Upper lobe of right lung (tissue), 1 donor: ENCODE data around the gene CD69. TPM values are rescaled to one million over a fixed set of nuclear protein-coding genes. Genes with fewer than 3 reads are reported as not detected.
"Not testable (repeated sequence)": the region's sequence is repeated elsewhere in the genome, so short reads cannot be mapped to it uniquely, and the experiment has no call there.

Experiments
- ATAC-seq: fragments of 200-7000 bp; cut with Tn5 transposase; one replicate; pipeline ENCODE4 v1.9.1; 2020; ENCODE audit warnings: mild to moderate bottlenecking, moderate library complexity
- DNase-seq: peaks from one replicate; pipeline ENCODE4 v3.0.0-alpha.2; 2020
- H3K27ac ChIP-seq: fragments of 200-600 bp; one replicate; pipeline ENCODE4 v1.8.0; 2022
- H3K27me3 ChIP-seq: fragments of 200-600 bp; one replicate; pipeline ENCODE4 v1.8.0; 2022; ENCODE audit warnings: mild to moderate bottlenecking
- H3K36me3 ChIP-seq: fragments of 200-600 bp; one replicate; pipeline ENCODE4 v1.8.0; 2022
- H3K4me1 ChIP-seq: fragments of 200-600 bp; one replicate; pipeline ENCODE4 v1.8.0; 2022
- H3K4me3 ChIP-seq: fragments of 200-600 bp; one replicate; pipeline ENCODE4 v1.8.0; 2022; ENCODE audit warnings: mild to moderate bottlenecking
- H3K9me3 ChIP-seq: fragments of 200-600 bp; one replicate; pipeline ENCODE4 v1.8.0; 2022
- CTCF ChIP-seq: fragments of 200-600 bp; IDR thresholded peaks from one replicate; pipeline ENCODE4 v1.8.0; 2022; ENCODE audit warnings: antibody characterized with exemption
- intact Hi-C: fragments of 100-400 bp; cut with DNase I; formaldehyde crosslinking; loops from one replicate; pipeline ENCODE4 v1.11.0; 2022
- total RNA-seq: library from RNA; stranded (reverse); fragmentation: NEBNext Ultra II Directional; extraction: Animal tissue kit (Norgen Biotek cat#: 25700); gene quantifications from one replicate; pipeline ENCODE4 v1.2.1, GENCODE V29; 2021
- donor health status: DM: no; HTN: yes; CAD: no; lungs with severe emphysema.

The CD69 gene
- total RNA-seq, 1 donor from 2014 or later = 14.5 TPM

- H3K27me3 ChIP-seq = no peaks in the 10 kb centered on the region
- no peak overlapping the region for H3K4me3 ChIP-seq
- no peak for DNase-seq
- no peaks in the 10 kb centered on the region for H3K9me3 ChIP-seq
- H3K36me3 ChIP-seq = no peaks in the 10 kb centered on the region
- TF ChIP-seq CTCF = no peak
- intact Hi-C loops = no loop called here
- H3K4me1 ChIP-seq = peaks cover 10% of the 10 kb centered on the region
- peak; percentile 52 for ATAC-seq
- no peak overlapping the region for H3K27ac ChIP-seq
Measured at GRCh38 chr12:9742661-9743060, 18.0 kb downstream of the CD69 start.

GRCh38 chr12:9741726-9742125 is 19.0 kb downstream of the CD69 start:
- DNase-seq = no peak
- ATAC-seq = peak; percentile 39
- intact Hi-C loops = no loop called here
- Histone ChIP-seq H3K27me3 (no peaks in the 10 kb centered on the region), H3K4me3 (no peak overlapping the region), H3K9me3 (no peaks in the 10 kb centered on the region), H3K27ac (no peak overlapping the region), H3K36me3 (no peaks in the 10 kb centered on the region), H3K4me1 (peaks cover 15% of the 10 kb centered on the region)
- TF ChIP-seq CTCF = no peak

- ATAC-seq (peak; percentile 58), DNase-seq (no peak)
- no peak for TF ChIP-seq CTCF
- Histone ChIP-seq H3K4me1 (peaks cover 15% of the 10 kb centered on the region), H3K27me3 (no peaks in the 10 kb centered on the region), H3K36me3 (no peaks in the 10 kb centered on the region), H3K4me3 (peak overlapping the region; percentile 23), H3K9me3 (no peaks in the 10 kb centered on the region), H3K27ac (no peak overlapping the region)
- intact Hi-C loops = no loop called here
Measured at GRCh38 chr12:9740106-9740750, 20.5 kb downstream of the CD69 start.

GRCh38 chr12:9739404-9740105 is 21.1 kb downstream of the CD69 start:
- ATAC-seq (peak; percentile 15), DNase-seq (peak; percentile 74)
- Histone ChIP-seq H3K4me3 (peak overlapping the region; percentile 23), H3K4me1 (peaks cover 15% of the 10 kb centered on the region)
- intact Hi-C loops, H3K36me3 ChIP-seq, H3K27me3 ChIP-seq, H3K9me3 ChIP-seq, H3K27ac ChIP-seq: not testable (repeated sequence)

- ATAC-seq, H3K36me3 ChIP-seq, H3K27ac ChIP-seq, H3K4me3 ChIP-seq, DNase-seq, intact Hi-C loops, H3K9me3 ChIP-seq, H3K27me3 ChIP-seq: not testable (repeated sequence)
- peaks cover 15% of the 10 kb centered on the region for H3K4me1 ChIP-seq
Measured at GRCh38 chr12:9738905-9739304, 21.8 kb downstream of the CD69 start.

- DNase-seq (no peak), ATAC-seq (peak; percentile 62)
- no peak for TF ChIP-seq CTCF
- intact Hi-C loops = no loop called here
- H3K4me3 ChIP-seq = no peak overlapping the region
- no peaks in the 10 kb centered on the region for H3K36me3 ChIP-seq
- no peaks in the 10 kb centered on the region for H3K9me3 ChIP-seq
- H3K27me3 ChIP-seq = no peaks in the 10 kb centered on the region
- peaks cover 9% of the 10 kb centered on the region for H3K4me1 ChIP-seq
- H3K27ac ChIP-seq = peak overlapping the region; percentile 67
Measured at GRCh38 chr12:9736936-9737705, 23.6 kb downstream of the CD69 start.
